Activated CD4-positive, CD25-positive, alpha-beta regulatory T cell treated with anti-CD3 and anti-CD28 coated beads, Interleukin-2, amount 50 U/mL, for 16 hours (primary cell): ENCODE measurements around the gene TNS3.

ENCODE experiments used
- DNase-seq: peaks from one replicate; pipeline ENCODE4 v3.0.0-alpha.2; 2020; ENCODE audit warnings: low read depth, low spot score

Gene TNS3

GRCh38 chr7:47506382-47507339, 75.2 kb downstream of the TNS3 start:
- no peak for DNase-seq

- DNase-seq, result no peak
These were observed 76.5 kb downstream of the TNS3 start for GRCh38 chr7:47505312-47506007.

GRCh38 chr7:47504551-47505311, 77.2 kb downstream of the TNS3 start:
- DNase-seq, result no peak

- DNase-seq, result no peak
These were observed 78.6 kb downstream of the TNS3 start for GRCh38 chr7:47503281-47503680.

GRCh38 chr7:47502240-47502877, 79.6 kb downstream of the TNS3 start:
- no peak for DNase-seq

GRCh38 chr7:47501406-47501805, 80.5 kb downstream of the TNS3 start:
- DNase-seq, result no peak

GRCh38 chr7:47500103-47500563, 81.8 kb downstream of the TNS3 start:
- DNase-seq, result no peak

- DNase-seq, result no peak
These were observed 83.5 kb downstream of the TNS3 start for GRCh38 chr7:47498229-47499056.

- no peak for DNase-seq
These were observed 84.4 kb downstream of the TNS3 start for GRCh38 chr7:47497367-47498096.

- DNase-seq, result no peak
These were observed 85.2 kb downstream of the TNS3 start for GRCh38 chr7:47496666-47497065.

GRCh38 chr7:47496056-47496665, 85.8 kb downstream of the TNS3 start:
- DNase-seq, result no peak

GRCh38 chr7:47493976-47494911, 87.7 kb downstream of the TNS3 start:
- DNase-seq, result no peak

- DNase-seq, result no peak
These were observed 89.1 kb downstream of the TNS3 start for GRCh38 chr7:47492716-47493325.

- DNase-seq, result no peak
These were observed 91.2 kb downstream of the TNS3 start for GRCh38 chr7:47490501-47491265.

- no peak for DNase-seq
These were observed 92.3 kb downstream of the TNS3 start for GRCh38 chr7:47489624-47490023.

GRCh38 chr7:47488969-47489342, 93.0 kb downstream of the TNS3 start:
- no peak for DNase-seq
